ENCODE measurements around the gene HNRNPU.

The HNRNPU gene

DNA sequence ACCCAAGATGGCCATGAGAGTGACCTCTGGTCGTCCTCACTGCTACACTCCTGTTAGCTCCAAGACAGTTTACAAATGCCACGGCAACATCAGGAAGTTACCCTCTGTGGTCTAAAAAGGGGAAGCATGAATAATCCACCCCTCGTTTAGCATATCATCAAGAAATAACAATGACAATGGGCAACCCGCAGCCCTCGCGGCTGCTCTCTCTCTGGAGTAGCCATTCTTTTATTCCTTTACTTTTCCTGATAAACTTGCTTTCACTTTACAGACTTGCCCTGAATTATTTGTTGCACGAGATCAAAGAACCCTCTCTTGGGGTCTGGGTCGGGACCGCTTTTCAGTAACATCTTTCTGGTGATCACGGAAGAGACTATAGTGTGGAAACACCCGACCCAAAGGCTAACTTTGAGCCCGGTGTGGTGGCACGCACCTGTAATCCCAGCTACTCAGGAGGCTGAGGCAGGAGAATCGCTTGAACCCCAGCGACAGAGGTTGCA lies 48.7 kb downstream of the HNRNPU start (continued):
- TF ChIP-seq, protein P1, sequence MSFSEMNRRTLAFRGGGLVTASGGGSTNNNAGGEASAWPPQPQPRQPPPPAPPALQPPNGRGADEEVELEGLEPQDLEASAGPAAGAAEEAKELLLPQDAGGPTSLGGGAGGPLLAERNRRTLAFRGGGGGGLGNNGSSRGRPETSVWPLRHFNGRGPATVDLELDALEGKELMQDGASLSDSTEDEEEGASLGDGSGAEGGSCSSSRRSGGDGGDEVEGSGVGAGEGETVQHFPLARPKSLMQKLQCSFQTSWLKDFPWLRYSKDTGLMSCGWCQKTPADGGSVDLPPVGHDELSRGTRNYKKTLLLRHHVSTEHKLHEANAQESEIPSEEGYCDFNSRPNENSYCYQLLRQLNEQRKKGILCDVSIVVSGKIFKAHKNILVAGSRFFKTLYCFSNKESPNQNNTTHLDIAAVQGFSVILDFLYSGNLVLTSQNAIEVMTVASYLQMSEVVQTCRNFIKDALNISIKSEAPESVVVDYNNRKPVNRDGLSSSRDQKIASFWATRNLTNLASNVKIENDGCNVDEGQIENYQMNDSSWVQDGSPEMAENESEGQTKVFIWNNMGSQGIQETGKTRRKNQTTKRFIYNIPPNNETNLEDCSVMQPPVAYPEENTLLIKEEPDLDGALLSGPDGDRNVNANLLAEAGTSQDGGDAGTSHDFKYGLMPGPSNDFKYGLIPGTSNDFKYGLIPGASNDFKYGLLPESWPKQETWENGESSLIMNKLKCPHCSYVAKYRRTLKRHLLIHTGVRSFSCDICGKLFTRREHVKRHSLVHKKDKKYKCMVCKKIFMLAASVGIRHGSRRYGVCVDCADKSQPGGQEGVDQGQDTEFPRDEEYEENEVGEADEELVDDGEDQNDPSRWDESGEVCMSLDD (tag by site-specific recombination; IDR thresholded peaks at IDR 0.05) = no peak

DNA sequence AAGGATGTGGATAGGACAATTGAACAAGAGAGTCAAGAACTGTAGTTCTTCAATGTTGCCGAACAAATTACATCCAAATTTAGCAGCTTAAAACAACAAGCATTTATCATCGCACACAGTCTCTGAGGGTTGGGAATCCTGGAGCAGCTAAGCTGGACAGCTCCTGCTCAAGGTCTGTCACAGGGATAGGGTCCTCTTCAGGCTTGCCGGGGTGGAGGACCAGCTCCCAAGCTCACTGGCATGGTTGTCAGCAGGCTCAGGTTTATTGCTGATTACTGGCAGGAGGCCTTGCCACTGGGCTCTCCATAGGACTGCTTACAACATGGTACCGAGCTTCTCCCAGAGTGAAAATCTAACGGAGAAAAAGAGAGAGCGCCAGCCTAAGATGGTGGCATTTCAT lies 51.0 kb downstream of the HNRNPU start:
- Histone ChIP-seq H3K9me3 (ENCODE audit: control insufficient read depth, insufficient read depth, low read depth, low read length) (no peaks in the 10 kb centered on the region), H3K36me3 (ENCODE audit: control insufficient read depth in 2 of 2, insufficient read depth in 1 of 2, low read length in 2 of 2) (no peaks in the 10 kb centered on the region), H3K4me1 (ENCODE audit: control insufficient read depth, insufficient read depth, low read length) (no peaks in the 10 kb centered on the region), H3K4me3 (ENCODE audit: low read depth, low read length) (no peak overlapping the region), H3K27ac (ENCODE audit: extremely low read depth, low read depth, low read length) (no peak overlapping the region)
- CTCF ChIA-PET = interaction anchor here (0.6 to 2.6 kb wide), 5 partner anchors 16 to 229 kb away, joined by 3 to 7 read pairs (median 4); no protein-coding TSS in a partner anchor
- POLR2A ChIA-PET = no interaction called here
- TF ChIP-seq, protein P2, sequence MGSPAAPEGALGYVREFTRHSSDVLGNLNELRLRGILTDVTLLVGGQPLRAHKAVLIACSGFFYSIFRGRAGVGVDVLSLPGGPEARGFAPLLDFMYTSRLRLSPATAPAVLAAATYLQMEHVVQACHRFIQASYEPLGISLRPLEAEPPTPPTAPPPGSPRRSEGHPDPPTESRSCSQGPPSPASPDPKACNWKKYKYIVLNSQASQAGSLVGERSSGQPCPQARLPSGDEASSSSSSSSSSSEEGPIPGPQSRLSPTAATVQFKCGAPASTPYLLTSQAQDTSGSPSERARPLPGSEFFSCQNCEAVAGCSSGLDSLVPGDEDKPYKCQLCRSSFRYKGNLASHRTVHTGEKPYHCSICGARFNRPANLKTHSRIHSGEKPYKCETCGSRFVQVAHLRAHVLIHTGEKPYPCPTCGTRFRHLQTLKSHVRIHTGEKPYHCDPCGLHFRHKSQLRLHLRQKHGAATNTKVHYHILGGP (tag by site-specific recombination; IDR thresholded peaks at IDR 0.05) = no peak
- TF ChIP-seq, protein P3, sequence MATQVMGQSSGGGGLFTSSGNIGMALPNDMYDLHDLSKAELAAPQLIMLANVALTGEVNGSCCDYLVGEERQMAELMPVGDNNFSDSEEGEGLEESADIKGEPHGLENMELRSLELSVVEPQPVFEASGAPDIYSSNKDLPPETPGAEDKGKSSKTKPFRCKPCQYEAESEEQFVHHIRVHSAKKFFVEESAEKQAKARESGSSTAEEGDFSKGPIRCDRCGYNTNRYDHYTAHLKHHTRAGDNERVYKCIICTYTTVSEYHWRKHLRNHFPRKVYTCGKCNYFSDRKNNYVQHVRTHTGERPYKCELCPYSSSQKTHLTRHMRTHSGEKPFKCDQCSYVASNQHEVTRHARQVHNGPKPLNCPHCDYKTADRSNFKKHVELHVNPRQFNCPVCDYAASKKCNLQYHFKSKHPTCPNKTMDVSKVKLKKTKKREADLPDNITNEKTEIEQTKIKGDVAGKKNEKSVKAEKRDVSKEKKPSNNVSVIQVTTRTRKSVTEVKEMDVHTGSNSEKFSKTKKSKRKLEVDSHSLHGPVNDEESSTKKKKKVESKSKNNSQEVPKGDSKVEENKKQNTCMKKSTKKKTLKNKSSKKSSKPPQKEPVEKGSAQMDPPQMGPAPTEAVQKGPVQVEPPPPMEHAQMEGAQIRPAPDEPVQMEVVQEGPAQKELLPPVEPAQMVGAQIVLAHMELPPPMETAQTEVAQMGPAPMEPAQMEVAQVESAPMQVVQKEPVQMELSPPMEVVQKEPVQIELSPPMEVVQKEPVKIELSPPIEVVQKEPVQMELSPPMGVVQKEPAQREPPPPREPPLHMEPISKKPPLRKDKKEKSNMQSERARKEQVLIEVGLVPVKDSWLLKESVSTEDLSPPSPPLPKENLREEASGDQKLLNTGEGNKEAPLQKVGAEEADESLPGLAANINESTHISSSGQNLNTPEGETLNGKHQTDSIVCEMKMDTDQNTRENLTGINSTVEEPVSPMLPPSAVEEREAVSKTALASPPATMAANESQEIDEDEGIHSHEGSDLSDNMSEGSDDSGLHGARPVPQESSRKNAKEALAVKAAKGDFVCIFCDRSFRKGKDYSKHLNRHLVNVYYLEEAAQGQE (tag by site-specific recombination; IDR thresholded peaks at IDR 0.05) = peak; percentile 93

DNA sequence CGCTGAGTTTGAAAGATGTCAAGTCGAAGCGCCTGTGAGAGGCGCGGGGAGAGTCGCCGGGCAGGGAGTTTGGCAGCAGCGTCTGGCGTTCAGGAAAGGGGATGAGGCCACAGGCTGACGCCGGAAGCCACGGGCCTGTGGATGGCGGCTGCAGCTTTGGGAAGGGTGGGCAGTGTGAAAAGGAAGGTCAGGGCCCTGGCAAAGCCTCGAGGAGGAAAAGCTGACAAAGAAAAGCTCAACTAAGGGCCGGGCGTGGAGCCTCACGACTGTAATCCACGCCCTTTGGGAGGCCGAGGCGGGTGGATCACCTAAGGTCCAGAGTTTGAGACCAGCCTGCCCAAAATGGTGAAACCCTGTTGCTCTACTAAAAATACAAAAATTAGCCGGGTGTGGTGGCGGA lies 54.1 kb downstream of the HNRNPU start:
- H3K4me1 ChIP-seq (ENCODE audit: control insufficient read depth, insufficient read depth, low read length) = no peaks in the 10 kb centered on the region
- H3K9me3 ChIP-seq (ENCODE audit: control insufficient read depth, insufficient read depth, low read depth, low read length) = no peaks in the 10 kb centered on the region
- POLR2A ChIA-PET = no interaction called here
- no peak overlapping the region for H3K27ac ChIP-seq (ENCODE audit: extremely low read depth, low read depth, low read length)
- TF ChIP-seq ZXDB (tag by site-specific recombination; IDR thresholded peaks at IDR 0.05) (no peak), MYNN (tag by site-specific recombination; IDR thresholded peaks at IDR 0.05; ENCODE audit: borderline replicate concordance) (no peak), ZNF354C (tag by site-specific recombination; IDR thresholded peaks at IDR 0.05; ENCODE audit: borderline replicate concordance, low read depth) (no peak)
- no peaks in the 10 kb centered on the region for H3K36me3 ChIP-seq (ENCODE audit: control insufficient read depth in 2 of 2, insufficient read depth in 1 of 2, low read length in 2 of 2)
- CTCF ChIA-PET = interaction anchor here (0.7 kb wide), 1 partner anchor 207 kb away, joined by 3 read pairs; no protein-coding TSS in a partner anchor
- no peak overlapping the region for H3K4me3 ChIP-seq (ENCODE audit: low read depth, low read length)

DNA sequence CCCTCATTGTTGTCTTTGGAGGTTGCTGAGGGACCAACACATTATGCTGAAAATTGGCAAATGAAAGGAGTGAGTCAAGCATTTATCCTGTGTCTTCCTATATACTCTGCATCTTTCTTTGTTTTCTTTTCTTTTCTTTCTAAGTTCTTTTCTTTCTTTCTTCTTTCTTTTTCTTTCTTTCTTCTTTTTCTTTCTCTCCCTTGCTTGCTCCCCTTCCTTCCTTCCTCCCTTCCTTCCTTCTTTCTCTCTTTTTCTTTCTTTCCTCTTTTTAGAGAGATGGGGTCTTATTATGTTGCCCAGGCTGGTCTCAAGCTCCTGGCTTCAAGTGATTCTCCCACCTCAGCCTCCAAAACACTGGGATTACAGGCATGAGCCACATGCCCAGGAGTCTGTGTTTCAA lies 57.2 kb downstream of the HNRNPU start:
- POLR2A ChIA-PET = no interaction called here
- TF ChIP-seq ZNF404 (tag by site-specific recombination; IDR thresholded peaks at IDR 0.05) = no peak
- peak; percentile 63; the same call in 1 of the 2 replicates for TF ChIP-seq ZNF366 (tag by site-specific recombination; conservative IDR thresholded peaks at IDR 0.05)
- TF ChIP-seq, protein P4, sequence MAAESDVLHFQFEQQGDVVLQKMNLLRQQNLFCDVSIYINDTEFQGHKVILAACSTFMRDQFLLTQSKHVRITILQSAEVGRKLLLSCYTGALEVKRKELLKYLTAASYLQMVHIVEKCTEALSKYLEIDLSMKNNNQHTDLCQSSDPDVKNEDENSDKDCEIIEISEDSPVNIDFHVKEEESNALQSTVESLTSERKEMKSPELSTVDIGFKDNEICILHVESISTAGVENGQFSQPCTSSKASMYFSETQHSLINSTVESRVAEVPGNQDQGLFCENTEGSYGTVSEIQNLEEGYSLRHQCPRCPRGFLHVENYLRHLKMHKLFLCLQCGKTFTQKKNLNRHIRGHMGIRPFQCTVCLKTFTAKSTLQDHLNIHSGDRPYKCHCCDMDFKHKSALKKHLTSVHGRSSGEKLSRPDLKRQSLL (tag by site-specific recombination; IDR thresholded peaks at IDR 0.05) = no peak
- TF ChIP-seq ZNF596 (tag by site-specific recombination; IDR thresholded peaks at IDR 0.05) = no peak
- TF ChIP-seq, protein P3 (tag by site-specific recombination; IDR thresholded peaks at IDR 0.05) = no peak
- CTCF ChIA-PET = interaction anchor here (0.7 to 1.0 kb wide), 4 partner anchors 10 to 239 kb away, joined by 3 to 4 read pairs (median 3); no protein-coding TSS in a partner anchor

More for the DNA sequence above, 57.2 kb downstream of the HNRNPU start:
- Histone ChIP-seq H3K27ac (ENCODE audit: extremely low read depth, low read depth, low read length) (no peak overlapping the region), H3K9me3 (ENCODE audit: control insufficient read depth, insufficient read depth, low read depth, low read length) (no peaks in the 10 kb centered on the region), H3K4me3 (ENCODE audit: low read depth, low read length) (no peak overlapping the region), H3K36me3 (ENCODE audit: control insufficient read depth in 2 of 2, insufficient read depth in 1 of 2, low read length in 2 of 2) (no peaks in the 10 kb centered on the region), H3K4me1 (ENCODE audit: control insufficient read depth, insufficient read depth, low read length) (no peaks in the 10 kb centered on the region)
